Brain pericyte (primary cell): ENCODE measurements around the gene CES4A.
"Not testable (repeated sequence)": the region's sequence is repeated elsewhere in the genome, so short reads cannot be mapped to it uniquely, and the experiment has no call there.

ENCODE experiments used
- DNase-seq: peaks from one replicate; pipeline ENCODE4 v3.0.0-alpha.2; 2012; ENCODE audit warnings: low read depth, low spot score

CES4A gene

GRCh38 chr16:66988197-66988788 lies at the start of gene CES4A:
Gene CES4A, plus strand, starts transcription at chr16:66988589. Its CDS starts 184 bp downstream, at chr16:66988773.
- no peak for DNase-seq

GRCh38 chr16:66939366-66939765 lies 49.0 kb upstream of the CES4A start:
- DNase-seq = no peak

- DNase-seq = no peak
These were observed 48.2 kb upstream of the CES4A start for GRCh38 chr16:66940236-66940635.

GRCh38 chr16:66942981-66943380 lies 45.4 kb upstream of the CES4A start:
- no peak for DNase-seq

- DNase-seq = no peak
These were observed 44.8 kb upstream of the CES4A start for GRCh38 chr16:66943426-66944053.

- DNase-seq = no peak
These were observed 44.3 kb upstream of the CES4A start for GRCh38 chr16:66944054-66944441.

GRCh38 chr16:66944971-66945370 lies 43.4 kb upstream of the CES4A start:
- not testable (repeated sequence) for DNase-seq

GRCh38 chr16:66945939-66946338 lies 42.5 kb upstream of the CES4A start:
- no peak for DNase-seq

GRCh38 chr16:66946541-66946940 lies 41.8 kb upstream of the CES4A start:
- DNase-seq = no peak

GRCh38 chr16:66946974-66947301 lies 41.5 kb upstream of the CES4A start:
- DNase-seq = no peak

GRCh38 chr16:66947302-66948065 lies 40.9 kb upstream of the CES4A start:
- peak; percentile 50 for DNase-seq

- no peak for DNase-seq
These were observed 40.1 kb upstream of the CES4A start for GRCh38 chr16:66948134-66948836.

GRCh38 chr16:66948837-66949225 lies 39.6 kb upstream of the CES4A start:
- no peak for DNase-seq

- DNase-seq = no peak
These were observed 38.9 kb upstream of the CES4A start for GRCh38 chr16:66949472-66949871.

- DNase-seq = no peak
These were observed 38.0 kb upstream of the CES4A start for GRCh38 chr16:66950437-66950836.

GRCh38 chr16:66950971-66951790 lies 37.2 kb upstream of the CES4A start:
- DNase-seq = no peak

GRCh38 chr16:66952430-66953110 lies 35.8 kb upstream of the CES4A start:
- no peak for DNase-seq

- no peak for DNase-seq
These were observed 34.8 kb upstream of the CES4A start for GRCh38 chr16:66953462-66954096.

- DNase-seq = no peak
These were observed 34.2 kb upstream of the CES4A start for GRCh38 chr16:66954097-66954659.
